Sigmoid colon (tissue), 7 donors: ENCODE measurements around the gene MERTK. TPM values are rescaled to one million over a fixed set of nuclear protein-coding genes. Genes with fewer than 3 reads are reported as not detected.
"Not testable (repeated sequence)": the region's sequence is repeated elsewhere in the genome, so short reads cannot be mapped to it uniquely, and the experiment has no call there.

Experiments used
- DNase-seq: peaks from one replicate; pipeline ENCODE4 v3.0.0-alpha.2; 2019
- H3K27ac ChIP-seq, 4 donors: fragments of 200-600 bp; sonication (generic); one replicate each; pipeline ENCODE4 v1.5.1; 2016 to 2019; ENCODE audit warnings: mild to moderate bottlenecking in 1 of 4
- H3K27me3 ChIP-seq, 3 donors: fragments of 200-600 bp; sonication (generic); one replicate each; pipeline ENCODE4 v1.5.1; 2019; ENCODE audit warnings: mild to moderate bottlenecking in 1 of 3
- H3K36me3 ChIP-seq, 4 donors: fragments of 200-600 bp; sonication (generic); one replicate each; pipeline ENCODE4 v1.5.1; 2016 to 2019
- H3K4me1 ChIP-seq, 4 donors: fragments of 200-600 bp; sonication (generic); one replicate each; pipeline ENCODE4 v1.5.1; 2017 to 2019
- H3K4me3 ChIP-seq, 4 donors: fragments of 200-600 bp; sonication (generic); one replicate each; pipeline ENCODE4 v1.5.1; 2017 to 2019; ENCODE audit warnings: mild to moderate bottlenecking in 2 of 4, moderate library complexity in 1 of 4
- H3K9me3 ChIP-seq, 4 donors: fragments of 200-600 bp in 3 of 4; sonication (generic) in 3 of 4; one replicate each; pipeline versions ENCODE4 v1.5.1 to v1.6.1; 2013 to 2019
- CTCF ChIP-seq, 4 experiments: fragments of 450-650 bp in 3 of 4; fragments of 200-600 bp in 1 of 4; IDR thresholded peaks; one replicate each; pipeline ENCODE4 v1.5.1; 2016 to 2019; ENCODE audit warnings: antibody characterized with exemption in 4 of 4, mild to moderate bottlenecking in 3 of 4, moderate library complexity in 2 of 4
- EP300 ChIP-seq, 4 donors: sonication (generic); formaldehyde crosslinking; IDR thresholded peaks; one replicate each; pipeline ENCODE4 v1.6.1; 2017; ENCODE audit warnings: antibody characterized with exemption in 4 of 4
- POLR2A ChIP-seq, 2 donors: fragments of 450-650 bp; IDR thresholded peaks; one replicate each; pipeline ENCODE4 v1.6.1; 2016; ENCODE audit warnings: antibody characterized with exemption in 2 of 2, mild to moderate bottlenecking in 2 of 2, moderate library complexity in 2 of 2
- POLR2AphosphoS5 ChIP-seq, 4 donors: sonication (generic); formaldehyde crosslinking; IDR thresholded peaks; one replicate each; pipeline ENCODE4 v1.6.1; 2017; ENCODE audit warnings: antibody characterized with exemption in 4 of 4
- WGBS, 2 donors: extraction: QIAGEN DNeasy Blood & Tissue Kit; methylation state at CpG; one replicate each; pipeline ENCODE4 v1.1.7; 2013; 5-methylcytosine and 5-hydroxymethylcytosine counted together
- intact Hi-C: fragments of 100-400 bp; cut with DNase I; formaldehyde crosslinking; loops from one replicate; pipeline ENCODE4 v1.15.1; 2023
- polyA plus RNA-seq, 3 donors: library from polyadenylated mRNA; stranded (reverse); fragments of 200-250 nt; gene quantifications; one replicate each; pipeline ENCODE4 v1.2.3, GENCODE V29; 2013
- total RNA-seq, 4 donors: library from RNA; depleted of rRNA; stranded (reverse); fragments of >200 nt; gene quantifications; one replicate each; pipeline ENCODE4 v1.1.0, GENCODE V29; 2016
- donor health status: healthy with polysubstance abuse.
- donor health status: Bipolar disorder and iron deficiency.
- donor health status: healthy.

MERTK gene
- total and polyA plus RNA-seq, 7 donors, result 2.4 to 31.6 (median 14.4) TPM

- H3K4me1 ChIP-seq, result peaks cover 0 to 13% (median 0%) of the 10 kb centered on the region in 4 donors
- H3K27me3 ChIP-seq, result no peaks in the 10 kb centered on the region
- DNase-seq, result no peak
- no peak overlapping the region for H3K4me3 ChIP-seq
- 71 to 75% methylated on average over 6 of the region's 6 CpGs for WGBS, 2 donors
- no peaks in the 10 kb centered on the region for H3K36me3 ChIP-seq
- TF ChIP-seq EP300 (IDR thresholded peaks at IDR 0.05) (no peak), POLR2A (IDR thresholded peaks at IDR 0.05) (no peak), POLR2AphosphoS5 (IDR thresholded peaks at IDR 0.05) (no peak), CTCF (IDR thresholded peaks at IDR 0.05) (no peak)
- no peaks in the 10 kb centered on the region for H3K9me3 ChIP-seq
- peak overlapping the region in 1 of 4 donors; percentile 27 for H3K27ac ChIP-seq
- intact Hi-C loops, result no loop called here
Observed at GRCh38 chr2:111954602-111955332, 56.4 kb downstream of the MERTK start.

DNA sequence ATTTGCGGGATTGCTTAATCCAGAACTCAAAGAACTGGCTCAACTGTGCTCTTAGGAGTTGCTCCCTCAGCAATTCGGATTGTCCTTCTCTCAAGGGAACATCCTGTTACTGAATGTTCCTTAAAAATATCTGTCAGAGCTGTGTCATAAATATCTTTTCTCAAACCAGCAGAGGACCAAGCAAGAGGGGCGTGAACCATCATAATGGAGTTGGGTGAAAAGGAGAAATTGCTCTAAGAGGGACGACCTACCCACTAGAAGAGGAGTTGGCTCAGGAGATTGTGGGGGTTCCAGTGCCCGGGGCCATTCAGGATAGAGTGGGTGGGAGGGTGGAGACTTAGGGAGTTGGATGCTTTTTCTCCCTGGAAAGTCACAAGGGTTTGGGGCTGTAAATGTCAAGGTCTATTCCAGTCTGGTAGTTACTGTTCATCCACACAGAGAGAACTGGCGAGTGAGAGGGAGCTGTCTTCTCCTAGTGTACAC lies 59.5 kb downstream of the MERTK start:
- intact Hi-C loops, result no loop called here
- H3K27ac ChIP-seq, result peak overlapping the region; percentile 29 to 70 (median 50)
- H3K4me1 ChIP-seq, result peaks cover 0 to 13% (median 0%) of the 10 kb centered on the region in 4 donors

DNA sequence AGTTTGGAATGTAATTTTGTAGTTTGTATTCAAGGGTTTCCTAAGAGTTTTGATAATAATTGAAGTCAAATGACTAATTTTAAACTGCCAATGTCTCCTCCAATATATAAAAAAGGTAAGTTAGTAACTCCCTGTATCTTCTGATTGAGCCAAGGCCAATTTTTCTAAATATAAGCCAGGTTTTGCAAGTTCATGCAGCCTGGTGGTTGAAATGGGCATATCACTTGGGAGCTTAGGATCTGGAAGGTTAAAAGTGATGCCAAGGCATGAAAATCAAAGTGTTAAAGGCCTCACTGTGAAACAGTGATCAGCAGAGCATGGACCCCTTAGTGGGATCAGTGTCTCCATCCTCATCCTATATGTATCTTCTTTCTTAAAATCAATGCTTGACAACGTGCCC lies 60.5 kb downstream of the MERTK start:
- intact Hi-C loops, result no loop called here
- no peaks in the 10 kb centered on the region for H3K9me3 ChIP-seq
- DNase-seq, result no peak
- no peak overlapping the region for H3K4me3 ChIP-seq
- H3K27me3 ChIP-seq, result no peaks in the 10 kb centered on the region
- TF ChIP-seq CTCF (IDR thresholded peaks at IDR 0.05) (no peak), EP300 (IDR thresholded peaks at IDR 0.05) (no peak), POLR2A (IDR thresholded peaks at IDR 0.05) (no peak), POLR2AphosphoS5 (IDR thresholded peaks at IDR 0.05) (no peak)
- H3K27ac ChIP-seq, result peak overlapping the region in 3 of 4 donors; percentile 3 to 55 (median 44)
- H3K36me3 ChIP-seq, result no peaks in the 10 kb centered on the region
- WGBS, 2 donors, result 86 to 91% methylated on average over 1 of the region's 1 CpG
- H3K4me1 ChIP-seq, result peaks cover 0 to 13% (median 0%) of the 10 kb centered on the region in 4 donors

More for the DNA sequence above, 59.5 kb downstream of the MERTK start:
- H3K9me3 ChIP-seq, result no peaks in the 10 kb centered on the region
- no peaks in the 10 kb centered on the region for H3K27me3 ChIP-seq
- H3K36me3 ChIP-seq, result no peaks in the 10 kb centered on the region
- no peak overlapping the region for H3K4me3 ChIP-seq
- DNase-seq, result no peak
- TF ChIP-seq POLR2AphosphoS5 (IDR thresholded peaks at IDR 0.05) (peak in 2 of 4 donors; percentile 36 to 51), EP300 (IDR thresholded peaks at IDR 0.05) (peak in 2 of 4 donors; percentile 14 to 79), CTCF (IDR thresholded peaks at IDR 0.05) (no peak), POLR2A (IDR thresholded peaks at IDR 0.05) (no peak)
- 88% methylated on average over 6 of the region's 6 CpGs for WGBS, 2 donors

GRCh38 chr2:111961663-111962062 lies 63.3 kb downstream of the MERTK start:
- TF ChIP-seq EP300 (IDR thresholded peaks at IDR 0.05) (no peak), CTCF (IDR thresholded peaks at IDR 0.05) (no peak), POLR2A (IDR thresholded peaks at IDR 0.05) (no peak), POLR2AphosphoS5 (IDR thresholded peaks at IDR 0.05) (no peak)
- intact Hi-C loops, result no loop called here
- H3K27ac ChIP-seq, result no peak overlapping the region

GRCh38 chr2:111963086-111963485 lies 64.7 kb downstream of the MERTK start:
- intact Hi-C loops, result not testable (repeated sequence)
- H3K36me3 ChIP-seq, result peaks cover 0 to 11% (median 0%) of the 10 kb centered on the region in 4 donors
- 81 to 89% methylated on average over 8 of the region's 9 CpGs for WGBS, 2 donors

More at GRCh38 chr2:111961663-111962062, 63.3 kb downstream of the MERTK start:
- H3K4me3 ChIP-seq, result no peak overlapping the region
- H3K4me1 ChIP-seq, result peaks cover 0 to 13% (median 0%) of the 10 kb centered on the region in 4 donors
- no peak for DNase-seq
- no peaks in the 10 kb centered on the region for H3K9me3 ChIP-seq
- no peaks in the 10 kb centered on the region for H3K27me3 ChIP-seq
- 95 to 96% methylated on average over 7 of the region's 7 CpGs for WGBS, 2 donors
- no peaks in the 10 kb centered on the region for H3K36me3 ChIP-seq

DNA sequence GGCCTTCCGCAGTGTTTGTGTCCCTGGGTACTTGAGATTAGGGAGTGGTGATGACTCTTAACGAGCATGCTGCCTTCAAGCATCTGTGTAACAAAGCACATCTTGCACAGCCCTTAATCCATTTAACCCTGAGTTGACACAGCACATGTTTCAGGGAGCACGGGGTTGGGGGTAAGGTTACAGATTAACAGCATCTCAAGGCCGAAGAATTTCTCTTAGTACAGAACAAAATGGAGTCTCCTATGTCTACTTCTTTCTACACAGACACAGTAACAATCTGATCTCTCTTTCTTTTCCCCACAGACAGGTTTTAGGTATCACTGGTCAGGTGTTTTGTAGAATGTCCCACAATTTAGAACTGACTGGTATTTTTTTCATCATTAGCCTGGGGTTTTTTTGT lies 65.1 kb downstream of the MERTK start:
- H3K27me3 ChIP-seq, H3K4me3 ChIP-seq, H3K27ac ChIP-seq, intact Hi-C loops, H3K9me3 ChIP-seq, H3K4me1 ChIP-seq, DNase-seq: not testable (repeated sequence)
- peaks cover 0 to 16% (median 0%) of the 10 kb centered on the region in 4 donors for H3K36me3 ChIP-seq
- 61 to 64% methylated on average over 3 of the region's 4 CpGs for WGBS, 2 donors

More at GRCh38 chr2:111963086-111963485, 64.7 kb downstream of the MERTK start:
- H3K27me3 ChIP-seq, DNase-seq, H3K4me3 ChIP-seq, H3K4me1 ChIP-seq, H3K9me3 ChIP-seq, H3K27ac ChIP-seq: not testable (repeated sequence)
